ENCODE data around the gene ALPK3.
"Not testable (repeated sequence)": the region's sequence is repeated elsewhere in the genome, so short reads cannot be mapped to it uniquely, and the experiment has no call there.

ALPK3 gene

DNA sequence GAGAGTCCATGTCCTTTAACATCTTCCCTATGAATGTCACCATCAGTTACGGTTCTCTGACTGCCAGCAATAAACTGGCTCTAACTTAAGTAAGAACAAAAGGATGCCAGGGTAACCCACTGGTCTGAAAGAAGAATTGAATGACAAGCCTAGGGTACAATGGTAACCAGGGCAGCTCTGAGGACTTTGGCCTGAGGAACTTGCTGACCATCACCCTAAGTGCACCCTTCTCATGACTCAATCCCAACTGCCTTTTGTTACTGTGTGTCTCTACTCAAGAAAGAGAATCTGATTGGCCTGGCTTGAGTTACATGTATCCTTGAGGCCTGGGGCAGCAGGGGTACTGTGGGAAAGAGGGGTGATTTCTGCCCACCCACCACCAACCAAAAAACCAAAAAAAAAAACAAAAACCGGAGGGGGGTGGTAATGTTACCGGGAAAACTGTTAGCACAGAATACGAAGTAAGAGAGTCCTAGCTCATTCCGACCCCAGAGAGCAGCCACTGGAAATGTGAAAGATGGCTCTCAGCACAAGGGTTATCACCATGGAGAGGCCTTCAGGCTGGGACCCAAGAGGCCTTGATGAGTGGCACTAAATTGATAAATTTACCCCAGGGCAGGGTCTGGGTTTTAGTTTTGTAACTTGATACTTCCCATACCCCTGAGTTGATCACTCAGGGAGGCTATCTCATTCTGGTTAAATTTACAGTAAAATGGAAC, 58.0 kb downstream of the ALPK3 start:
- DNase-seq, result no peak

DNA sequence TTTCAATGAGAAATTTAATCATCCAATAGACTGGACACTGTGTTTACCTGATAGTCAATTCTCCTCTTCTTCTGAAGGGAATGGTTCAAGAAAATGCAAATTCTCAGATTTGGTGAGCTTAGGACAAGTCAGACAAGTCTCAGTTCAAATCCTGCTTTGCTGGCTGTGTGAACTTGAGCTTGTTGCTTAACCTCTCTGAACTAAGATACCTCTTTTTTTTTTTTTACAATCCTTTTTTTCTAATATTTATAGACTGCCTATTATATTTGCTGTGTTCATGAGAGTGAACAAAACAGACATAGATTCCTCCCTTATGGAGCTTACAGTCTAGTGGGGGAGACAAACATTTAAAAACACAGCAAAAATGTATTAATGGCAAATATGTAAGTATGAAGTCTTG, 59.1 kb downstream of the ALPK3 start:
- DNase-seq, result no peak

- DNase-seq, result not testable (repeated sequence)
Measured at GRCh38 chr15:84877701-84878100, 60.5 kb downstream of the ALPK3 start.

- DNase-seq, result peak; percentile 34
Measured at GRCh38 chr15:84878504-84878903, 61.3 kb downstream of the ALPK3 start.

- DNase-seq, result no peak
Measured at GRCh38 chr15:84879088-84879780, 62.1 kb downstream of the ALPK3 start.

- no peak for DNase-seq
Measured at GRCh38 chr15:84880007-84880406, 62.9 kb downstream of the ALPK3 start.

GRCh38 chr15:84880822-84881519, 63.8 kb downstream of the ALPK3 start:
- DNase-seq, result no peak

- DNase-seq, result no peak
Measured at GRCh38 chr15:84881520-84881830, 64.3 kb downstream of the ALPK3 start.

DNA sequence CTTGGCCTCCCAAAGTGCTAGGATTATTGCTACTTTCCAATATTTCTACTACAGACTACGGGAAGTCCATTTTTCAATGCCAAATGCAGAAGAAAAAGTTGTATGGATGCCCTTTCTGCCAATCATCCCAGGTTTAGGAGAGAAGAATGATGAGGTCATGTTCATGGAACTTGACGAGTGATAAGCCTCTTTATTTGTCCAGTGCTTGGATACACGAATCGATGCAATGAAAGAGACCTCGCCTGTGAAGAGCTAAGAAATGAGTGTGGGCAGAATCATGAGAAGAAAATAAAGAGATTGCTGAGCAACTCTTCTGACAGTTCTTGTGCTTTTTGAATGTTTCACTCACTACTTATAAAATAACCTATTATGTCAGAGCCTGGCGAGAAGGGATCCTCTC, 66.3 kb downstream of the ALPK3 start:
- no peak for DNase-seq

DNA sequence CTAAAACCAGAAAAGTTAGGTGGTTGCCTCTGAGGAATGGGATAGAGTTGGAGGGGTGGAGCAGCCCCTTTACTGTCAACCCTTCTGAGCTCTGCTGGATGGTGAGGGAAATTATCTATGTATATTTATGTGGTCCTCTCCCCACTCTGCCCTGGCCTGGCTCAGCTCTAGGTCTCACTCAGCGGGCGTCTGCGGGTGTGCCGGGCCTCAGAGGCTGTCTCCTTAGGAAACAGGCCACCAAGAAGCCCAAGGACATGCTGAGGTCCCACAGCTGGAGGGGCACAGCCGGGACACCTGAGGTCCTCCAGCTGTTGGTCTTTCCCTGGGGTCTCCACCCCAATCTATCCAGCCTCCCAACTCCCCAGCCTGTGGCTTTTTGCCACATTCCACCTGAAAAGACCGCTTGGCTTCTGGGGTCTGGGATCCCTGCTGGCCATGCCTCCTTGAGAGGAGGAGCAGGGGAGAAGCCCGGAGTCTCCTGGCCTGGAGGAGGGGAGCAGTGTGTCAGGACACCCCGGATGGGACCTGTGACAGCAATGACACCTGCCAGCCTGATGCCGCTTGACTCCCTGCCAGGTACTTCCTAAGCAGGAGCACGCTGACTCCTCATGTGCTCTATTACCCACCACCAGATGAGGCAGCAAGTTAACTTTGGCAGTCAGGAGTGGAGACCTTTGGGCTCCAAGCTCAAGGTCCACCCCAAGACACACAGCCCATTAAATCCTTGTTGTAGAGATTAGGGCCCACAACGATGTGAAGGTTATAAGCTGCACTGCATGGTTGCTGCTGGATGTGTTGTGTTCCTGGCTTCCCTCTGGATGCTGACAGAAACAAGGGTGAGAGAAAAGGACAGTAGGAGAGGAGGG, 67.0 kb downstream of the ALPK3 start, which contains the start of gene SLC28A1:
SLC28A1 (plus strand) TSS at position 747 of the 866 bp plus-strand sequence. CDS start 3,099 bp downstream, outside the sequence.
- DNase-seq, result no peak

- DNase-seq, result no peak
Measured at GRCh38 chr15:84885801-84886200, 68.6 kb downstream of the ALPK3 start.

- DNase-seq, result no peak
Measured at GRCh38 chr15:84886211-84886983, 69.2 kb downstream of the ALPK3 start.

GRCh38 chr15:84886984-84887299, 69.8 kb downstream of the ALPK3 start:
- no peak for DNase-seq

GRCh38 chr15:84887938-84888337, 70.8 kb downstream of the ALPK3 start:
- DNase-seq, result no peak

DNA sequence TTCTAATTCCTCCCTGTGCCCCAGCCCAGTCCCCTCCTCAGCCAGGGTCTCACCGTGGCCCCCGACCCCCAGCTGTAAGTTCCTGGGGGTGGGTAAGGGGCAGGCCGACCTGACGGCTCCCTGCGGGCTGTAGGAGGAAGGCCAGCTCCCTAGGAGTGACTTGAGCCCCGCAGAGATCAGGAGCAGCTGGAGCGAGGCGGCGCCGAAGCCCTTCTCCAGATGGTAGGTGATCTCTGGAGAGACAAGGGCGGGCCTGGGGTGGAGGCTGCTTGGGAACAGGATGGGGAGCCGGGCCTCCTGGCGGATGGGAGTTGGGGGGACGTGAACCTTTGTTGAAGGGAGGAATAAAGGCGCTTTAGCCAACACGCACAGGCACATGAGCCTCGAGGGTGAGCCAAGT, 71.5 kb downstream of the ALPK3 start:
- DNase-seq, result no peak

GRCh38 chr15:84889313-84889990, 72.3 kb downstream of the ALPK3 start:
- no peak for DNase-seq

GRCh38 chr15:84889991-84890669, 73.0 kb downstream of the ALPK3 start:
- no peak for DNase-seq

DNA sequence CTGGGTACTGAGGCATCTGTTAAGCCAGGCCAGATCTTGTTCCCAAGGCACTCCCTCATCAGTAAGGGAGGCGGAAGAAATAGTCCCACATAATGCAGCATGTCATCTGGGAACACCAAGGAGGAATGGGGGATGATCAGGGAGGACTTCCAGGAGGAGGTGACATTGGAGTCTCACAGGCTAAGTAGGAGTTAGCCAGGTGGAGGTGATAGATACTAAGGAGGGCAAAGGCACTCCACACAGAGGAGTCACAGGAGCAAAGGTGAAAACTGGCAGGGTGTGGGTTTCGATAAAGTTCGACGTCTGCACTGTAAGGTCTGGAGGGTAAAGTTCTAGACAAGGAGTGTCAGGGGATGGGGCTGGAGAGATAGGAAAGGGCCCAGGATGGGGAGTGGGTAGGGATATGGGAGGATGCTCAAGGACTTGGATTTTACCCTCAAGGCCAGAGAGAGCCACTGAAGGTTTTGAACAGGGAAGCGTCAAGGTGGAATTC, 73.6 kb downstream of the ALPK3 start:
- DNase-seq, result no peak

DNA sequence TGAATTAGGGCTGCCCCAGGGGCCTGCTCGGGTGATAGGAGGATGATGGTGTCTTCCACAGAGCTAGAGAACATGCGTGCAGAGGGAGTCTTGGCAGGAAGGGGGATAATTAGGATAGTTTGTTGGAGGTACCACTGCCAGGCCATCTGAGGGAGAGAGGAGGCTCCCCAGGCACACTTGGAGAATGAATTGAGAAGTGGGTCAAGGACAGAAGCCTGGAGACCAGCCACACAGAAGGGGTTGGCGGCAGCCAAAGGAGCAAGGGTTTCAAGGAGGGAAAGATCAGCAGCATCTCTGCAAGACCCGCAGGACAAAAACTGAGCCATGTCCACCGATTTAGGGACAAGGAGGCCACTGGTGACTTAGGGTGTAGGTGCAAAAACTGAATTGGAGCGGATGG, 74.2 kb downstream of the ALPK3 start:
- DNase-seq, result no peak

DNA sequence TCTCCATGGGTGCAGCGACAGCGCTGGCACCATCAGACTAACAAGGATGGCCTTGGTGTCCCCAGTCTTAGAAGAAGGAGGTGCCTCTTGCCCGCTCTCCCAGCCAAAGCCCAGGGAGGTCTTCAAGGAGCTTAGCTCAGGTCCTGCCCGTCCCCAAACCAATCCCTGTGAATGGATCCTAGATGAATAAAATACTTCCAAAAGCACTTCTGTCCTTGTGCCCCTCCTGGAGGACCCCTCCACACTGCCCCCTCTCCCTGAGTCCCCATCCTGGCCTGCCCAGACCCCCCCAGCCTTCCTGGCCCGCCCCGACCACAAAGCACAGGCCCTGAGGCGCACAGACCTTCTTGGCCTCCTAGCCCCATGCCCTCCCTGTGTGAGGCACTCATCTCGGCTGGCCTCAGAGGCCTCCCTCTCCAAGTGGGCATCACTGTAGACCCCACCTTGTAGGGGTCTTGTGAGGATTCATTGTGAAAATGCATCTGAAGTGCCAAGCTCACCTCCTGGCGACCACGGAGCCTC, 75.7 kb downstream of the ALPK3 start:
- DNase-seq, result no peak
